PC-9 (cell line): Measurements from ENCODE around the gene SLX9. TPM values are rescaled to one million over a fixed set of nuclear protein-coding genes. Genes with fewer than 3 reads are reported as not detected.

Experiments
- BruUV-seq: library from RNA; stranded (reverse); fragments of 400-500 nt; replicated peaks from 2 replicates; lab custom pipeline; 2021; lab: Mats Ljungman, UMichigan
- CTCF ChIA-PET: fragments of 300-600 bp; sonication (Branson Sonifier 250); formaldehyde crosslinking; loops from one replicate; lab custom pipeline; 2022; ENCODE audit warnings: antibody characterized with exemption; lab: Charles Lee
- POLR2A ChIA-PET: fragments of 300-600 bp; sonication (Branson Sonifier 250); formaldehyde crosslinking; loops from one replicate; lab custom pipeline; 2022; ENCODE audit warnings: antibody characterized with exemption; ENCODE audit not compliant: unreplicated experiment; lab: Charles Lee
- DNase-seq, 2 experiments: peaks; one replicate each; pipeline versions ENCODE4 v3.0.0 to v3.0.0-alpha.2; 2015 to 2022; ENCODE audit warnings: mixed read lengths in 1 of 2
- H2AFZ ChIP-seq: fragments of 200-600 bp; sonication (generic); 2 replicates; pipeline ENCODE4 v1.8.1; 2017; ENCODE audit warnings: antibody characterized with exemption
- H3F3A ChIP-seq: fragments of 200-600 bp; sonication (generic); 2 replicates; pipeline ENCODE4 v1.8.1; 2017; ENCODE audit warnings: antibody characterized with exemption, mild to moderate bottlenecking, low read depth; ENCODE audit not compliant: insufficient read depth
- H3K27ac ChIP-seq: fragments of 200-600 bp; sonication (generic); 2 replicates; pipeline ENCODE4 v1.6.1; 2016; ENCODE audit warnings: mixed run types
- H3K27me3 ChIP-seq: fragments of 200-600 bp; sonication (generic); 2 replicates; pipeline ENCODE4 v1.6.1; 2016; ENCODE audit warnings: low read depth, mixed run types; ENCODE audit not compliant: insufficient read depth
- H3K36me3 ChIP-seq: fragments of 200-600 bp; sonication (generic); 2 replicates; pipeline ENCODE4 v1.6.1; 2016; ENCODE audit warnings: low read depth, mixed run types
- H3K4me1 ChIP-seq: fragments of 200-600 bp; sonication (generic); replicated peaks from 2 replicates; pipeline ENCODE4 v1.6.1; 2016; ENCODE audit warnings: mixed run types; ENCODE audit not compliant: insufficient read depth
- H3K4me2 ChIP-seq: fragments of 200-600 bp; sonication (generic); 2 replicates; pipeline ENCODE4 v1.6.1; 2017; ENCODE audit warnings: mixed run types
- H3K4me3 ChIP-seq: fragments of 200-600 bp; sonication (generic); 2 replicates; pipeline ENCODE4 v1.6.1; 2016; ENCODE audit warnings: mixed run types
- H3K79me2 ChIP-seq: fragments of 200-600 bp; sonication (generic); 2 replicates; pipeline ENCODE4 v1.6.1; 2017; ENCODE audit warnings: low read depth, mixed run types
- H3K9me2 ChIP-seq: fragments of 200-600 bp; sonication (generic); 2 replicates; pipeline ENCODE4 v1.8.1; 2017; ENCODE audit warnings: mild to moderate bottlenecking; ENCODE audit not compliant: insufficient read depth
- H3K9me3 ChIP-seq: fragments of 200-600 bp; sonication (generic); 2 replicates; pipeline ENCODE4 v1.8.1; 2016; ENCODE audit warnings: low read depth; ENCODE audit not compliant: insufficient read depth
- H4K20me1 ChIP-seq: fragments of 200-600 bp; sonication (generic); 2 replicates; pipeline ENCODE4 v1.8.1; 2017; ENCODE audit not compliant: insufficient read depth
- CTCF ChIP-seq: fragments of 200-600 bp; sonication (generic); conservative IDR thresholded peaks from 2 replicates; pipeline ENCODE4 v1.6.1; 2017; ENCODE audit warnings: mixed run types, antibody characterized with exemption, mild to moderate bottlenecking, moderate library complexity
- EZH2 ChIP-seq: fragments of 200-600 bp; sonication (generic); IDR thresholded peaks from 2 replicates; pipeline ENCODE4 v1.8.0; 2017; ENCODE audit warnings: antibody characterized with exemption, low read depth
- intact Hi-C: fragments of 100-400 bp; cut with micrococcal nuclease; formaldehyde crosslinking; loops from one replicate; pipeline ENCODE4 v1.10.0; 2022; ENCODE audit not compliant: unreplicated experiment
- total RNA-seq: library from RNA; stranded (reverse); gene quantifications from 2 replicates; pipeline ENCODE4 v1.2.3, GENCODE V29; 2021

SLX9 gene
- total RNA-seq, 1 experiment from 2014 or later: 22.8 TPM

- Histone ChIP-seq H3K4me2 (0 out of 2 replicates have a peak overlapping the region, but pooled peaks have one; percentile 16), H3K79me2 (no peaks in the 10 kb centered on the region), H3K9me3 (no peaks in the 10 kb centered on the region), H3K36me3 (no peaks in the 10 kb centered on the region), H2AFZ (no peak overlapping the region), H3K4me3 (no peak overlapping the region), H3K27ac (no peak overlapping the region), H3K27me3 (no peaks in the 10 kb centered on the region), H3F3A (no peaks in the 10 kb centered on the region), H3K4me1 (0 out of 2 replicates have a peak, but pooled peaks cover 3% of the 10 kb centered on the region), H4K20me1 (no peaks in the 10 kb centered on the region), H3K9me2 (no peaks in the 10 kb centered on the region)
- intact Hi-C loops: no loop called here
- ChIA-PET CTCF (no interaction called here), POLR2A (no interaction called here)
- DNase-seq: no peak
- TF ChIP-seq EZH2 (no peak), CTCF (no peak)
- TSS peak; percentile 54 for BruUV-seq
Measured at GRCh38 chr21:45000637-45001133, 60.9 kb downstream of the SLX9 start.

DNA sequence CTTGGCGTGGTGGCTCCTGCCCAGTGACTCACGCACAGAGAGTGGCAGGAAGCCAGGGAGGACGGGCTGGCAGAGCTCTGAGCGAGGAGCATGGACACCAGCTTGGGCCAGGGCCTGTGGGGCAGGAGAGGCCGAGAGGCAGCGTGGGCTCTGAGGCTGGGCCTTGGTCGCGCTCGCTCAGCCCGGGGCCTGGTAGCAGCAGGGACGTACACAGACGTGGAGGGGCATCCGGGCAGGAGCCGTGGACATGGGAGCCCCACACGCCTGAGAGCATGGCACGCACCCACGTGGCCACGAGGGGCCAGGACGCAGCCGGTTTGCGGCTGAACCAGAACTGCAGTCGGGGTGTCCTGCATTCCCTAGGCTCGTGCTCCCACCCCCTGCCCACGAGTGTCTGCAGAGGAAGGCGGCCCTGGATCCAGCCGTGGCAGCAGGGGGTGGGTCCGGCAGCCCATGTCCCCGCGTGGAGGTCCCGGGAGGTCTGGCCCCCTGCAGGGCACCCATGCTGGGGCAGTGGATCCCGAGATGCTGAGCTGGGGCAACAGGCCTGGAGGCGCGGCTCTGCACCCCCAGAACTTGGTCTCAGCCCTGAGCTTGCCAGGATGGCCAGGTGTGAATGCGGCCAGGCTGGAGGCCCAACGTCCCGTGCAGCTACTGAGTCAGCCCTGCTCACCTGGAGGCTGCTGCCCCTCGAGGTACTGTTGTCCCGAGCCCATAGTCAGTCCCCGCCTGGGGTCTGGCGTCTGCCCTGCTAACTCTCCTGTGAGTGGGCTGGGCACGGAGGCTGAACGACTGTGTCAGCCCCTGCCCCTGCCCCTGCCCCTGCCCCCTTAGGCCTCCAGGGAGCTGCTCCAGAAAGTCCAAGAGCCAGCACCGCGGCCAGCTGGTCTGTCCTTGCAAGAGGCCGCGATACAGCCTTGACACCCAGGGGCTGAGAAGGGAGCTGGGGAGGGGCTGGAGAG lies 61.6 kb downstream of the SLX9 start:
- H3K4me2 ChIP-seq: no peak overlapping the region
- H3F3A ChIP-seq: no peaks in the 10 kb centered on the region
- no peaks in the 10 kb centered on the region for H3K27me3 ChIP-seq
- intact Hi-C loops: no loop called here
- no peaks in the 10 kb centered on the region for H3K36me3 ChIP-seq
- H3K9me2 ChIP-seq: no peaks in the 10 kb centered on the region
- 0 out of 2 replicates have a peak, but pooled peaks cover 3% of the 10 kb centered on the region for H3K4me1 ChIP-seq
- POLR2A ChIA-PET: interaction anchor here (0.5 kb wide), 2 partner anchors 112 to 128 kb away, joined by 3 read pairs; no protein-coding TSS in a partner anchor
- H2AFZ ChIP-seq: no peak overlapping the region
- H3K79me2 ChIP-seq: no peaks in the 10 kb centered on the region
- no peak overlapping the region for H3K27ac ChIP-seq
- H3K4me3 ChIP-seq: no peak overlapping the region
- TF ChIP-seq CTCF (no peak), EZH2 (no peak)
- BruUV-seq: no TSS peak
- H4K20me1 ChIP-seq: no peaks in the 10 kb centered on the region
- DNase-seq: peak; percentile 52 to 73
- no peaks in the 10 kb centered on the region for H3K9me3 ChIP-seq
- CTCF ChIA-PET: no interaction called here

GRCh38 chr21:45002381-45003204 lies 62.8 kb downstream of the SLX9 start:
- Histone ChIP-seq H3K4me2 (no peak overlapping the region), H3K4me3 (no peak overlapping the region), H3K9me2 (no peaks in the 10 kb centered on the region), H2AFZ (no peak overlapping the region), H3K36me3 (no peaks in the 10 kb centered on the region), H3F3A (no peaks in the 10 kb centered on the region), H4K20me1 (no peaks in the 10 kb centered on the region), H3K9me3 (no peaks in the 10 kb centered on the region), H3K79me2 (no peaks in the 10 kb centered on the region), H3K27ac (no peak overlapping the region), H3K27me3 (no peaks in the 10 kb centered on the region), H3K4me1 (0 out of 2 replicates have a peak, but pooled peaks cover 3% of the 10 kb centered on the region)
- no peak for DNase-seq
- BruUV-seq: no TSS peak
- intact Hi-C loops: no loop called here
- ChIA-PET POLR2A (interaction anchor here (0.6 kb wide), 1 partner anchor 24 kb away, joined by 6 read pairs; no protein-coding TSS in a partner anchor), CTCF (no interaction called here)
- TF ChIP-seq EZH2: no peak
- no peak for TF ChIP-seq CTCF
